ENCODE measurements around the gene GRB2. TPM values are rescaled to one million over a fixed set of nuclear protein-coding genes. Genes with fewer than 3 reads are reported as not detected.

The GRB2 gene
- total and polyA plus RNA-seq, 2 donors (not counting 1 experiment from before 2014, with no cell fraction given): 114 to 219 TPM

DNA sequence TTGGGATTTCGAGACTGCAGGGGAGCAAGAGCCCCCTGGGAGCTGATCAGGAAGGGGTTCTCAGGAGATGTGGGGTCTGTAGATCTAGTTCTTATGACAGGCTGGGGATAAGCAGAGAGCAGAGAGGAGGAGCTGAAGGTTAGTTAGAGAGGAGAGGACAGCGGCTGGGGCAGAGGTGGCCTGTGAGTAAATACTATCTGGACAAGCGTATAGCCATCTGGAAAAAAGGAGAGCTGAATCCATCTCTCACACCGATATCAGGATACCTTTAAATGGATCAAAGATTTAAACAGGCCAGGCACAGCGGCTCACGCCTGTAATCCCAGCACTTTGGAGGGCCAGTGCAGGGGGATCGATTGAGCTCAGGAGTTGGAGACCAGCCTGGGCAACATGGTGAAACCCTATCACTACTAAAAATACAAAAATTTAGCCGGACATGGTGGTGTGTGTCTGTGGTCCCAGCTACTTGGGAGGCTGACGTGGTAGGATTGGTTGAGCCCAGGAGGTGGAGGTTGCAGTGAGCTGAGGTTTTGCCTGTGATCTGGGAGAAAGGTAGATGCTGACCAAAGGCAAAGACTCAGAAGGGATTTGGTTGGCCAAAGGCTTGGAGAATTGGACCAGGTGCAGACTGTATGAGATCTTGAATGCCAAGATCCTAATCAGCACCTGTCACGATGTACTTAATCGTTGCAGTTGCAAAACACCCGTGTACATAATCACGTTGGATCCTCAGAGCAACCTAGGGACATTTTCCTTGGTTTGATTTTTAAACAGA lies 97.3 kb downstream of the GRB2 start:
- 87% methylated on average over 10 of the region's 13 CpGs for WGBS (ENCODE audit: insufficient coverage)
- ATAC-seq (ENCODE audit: low read depth): no peak
- Mint-ChIP-seq H3K4me3 (no peak overlapping the region), H3K4me1 (peaks cover 23% of the 10 kb centered on the region), H3K9me3 (ENCODE audit: insufficient read depth) (no peaks in the 10 kb centered on the region), H3K27ac (peak overlapping the region; percentile 60), H3K27me3 (no peaks in the 10 kb centered on the region)
- Histone ChIP-seq H4K20me1 (ENCODE audit: control insufficient read depth, insufficient read depth, low read length, poor library complexity, severe bottlenecking) (no peaks in the 10 kb centered on the region), H3K9ac (ENCODE audit: low read length) (no peak overlapping the region), H2AFZ (ENCODE audit: insufficient read depth, low read depth, low read length, poor library complexity, severe bottlenecking) (no peak overlapping the region), H3K36me3 (replicated peaks in 1 of 2; ENCODE audit: control extremely low read depth in 1 of 2, control insufficient read depth in 1 of 2, extremely low read depth in 1 of 2, insufficient read depth in 2 of 2, low read length in 1 of 2) (no peaks in the 10 kb centered on the region), H3K9me3 (ENCODE audit: control extremely low read depth in 1 of 3, control insufficient read depth in 2 of 3, insufficient read depth in 1 of 3, low read length in 2 of 3) (no peaks in the 10 kb centered on the region), H3K79me2 (ENCODE audit: control insufficient read depth, insufficient read depth, low read length) (peaks cover 60% of the 10 kb centered on the region), H3K27ac (ENCODE audit: low read length in 2 of 2) (no peak overlapping the region), H3K4me3 (ENCODE audit: control extremely low read depth in 1 of 5, extremely low read depth in 1 of 5, insufficient read depth in 1 of 5, low read depth in 2 of 5, low read length in 4 of 5) (no peak overlapping the region), H3K27me3 (replicated peaks in 1 of 4; ENCODE audit: control extremely low read depth in 1 of 4, control insufficient read depth in 3 of 4, insufficient read depth in 4 of 4, low read length in 3 of 4) (no peaks in the 10 kb centered on the region), H3K4me1 (ENCODE audit: control insufficient read depth in 2 of 2, insufficient read depth in 2 of 2, low read length in 2 of 2) (peaks cover 22 to 32% of the 10 kb centered on the region in 2 donors), H3K4me2 (replicated peaks; ENCODE audit: low read depth, low read length, poor library complexity, severe bottlenecking) (no peak overlapping the region)
- TF ChIP-seq, protein P1, sequence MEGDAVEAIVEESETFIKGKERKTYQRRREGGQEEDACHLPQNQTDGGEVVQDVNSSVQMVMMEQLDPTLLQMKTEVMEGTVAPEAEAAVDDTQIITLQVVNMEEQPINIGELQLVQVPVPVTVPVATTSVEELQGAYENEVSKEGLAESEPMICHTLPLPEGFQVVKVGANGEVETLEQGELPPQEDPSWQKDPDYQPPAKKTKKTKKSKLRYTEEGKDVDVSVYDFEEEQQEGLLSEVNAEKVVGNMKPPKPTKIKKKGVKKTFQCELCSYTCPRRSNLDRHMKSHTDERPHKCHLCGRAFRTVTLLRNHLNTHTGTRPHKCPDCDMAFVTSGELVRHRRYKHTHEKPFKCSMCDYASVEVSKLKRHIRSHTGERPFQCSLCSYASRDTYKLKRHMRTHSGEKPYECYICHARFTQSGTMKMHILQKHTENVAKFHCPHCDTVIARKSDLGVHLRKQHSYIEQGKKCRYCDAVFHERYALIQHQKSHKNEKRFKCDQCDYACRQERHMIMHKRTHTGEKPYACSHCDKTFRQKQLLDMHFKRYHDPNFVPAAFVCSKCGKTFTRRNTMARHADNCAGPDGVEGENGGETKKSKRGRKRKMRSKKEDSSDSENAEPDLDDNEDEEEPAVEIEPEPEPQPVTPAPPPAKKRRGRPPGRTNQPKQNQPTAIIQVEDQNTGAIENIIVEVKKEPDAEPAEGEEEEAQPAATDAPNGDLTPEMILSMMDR (IDR thresholded peaks at IDR 0.05): no peak
- no peak for TF ChIP-seq EZH2 (IDR thresholded peaks at IDR 0.05; ENCODE audit: borderline replicate concordance, insufficient read depth, low read depth, low read length, poor library complexity, severe bottlenecking)
- intact Hi-C loops (cut with micrococcal nuclease): no loop called here
- ChIA-PET CTCF (interaction anchor here (0.7 to 2.1 kb wide), 4 partner anchors 9 to 15 kb away, joined by 3 to 9 read pairs (median 6); no protein-coding TSS in a partner anchor), POLR2A (no interaction called here)
- no peak for DNase-seq

DNA sequence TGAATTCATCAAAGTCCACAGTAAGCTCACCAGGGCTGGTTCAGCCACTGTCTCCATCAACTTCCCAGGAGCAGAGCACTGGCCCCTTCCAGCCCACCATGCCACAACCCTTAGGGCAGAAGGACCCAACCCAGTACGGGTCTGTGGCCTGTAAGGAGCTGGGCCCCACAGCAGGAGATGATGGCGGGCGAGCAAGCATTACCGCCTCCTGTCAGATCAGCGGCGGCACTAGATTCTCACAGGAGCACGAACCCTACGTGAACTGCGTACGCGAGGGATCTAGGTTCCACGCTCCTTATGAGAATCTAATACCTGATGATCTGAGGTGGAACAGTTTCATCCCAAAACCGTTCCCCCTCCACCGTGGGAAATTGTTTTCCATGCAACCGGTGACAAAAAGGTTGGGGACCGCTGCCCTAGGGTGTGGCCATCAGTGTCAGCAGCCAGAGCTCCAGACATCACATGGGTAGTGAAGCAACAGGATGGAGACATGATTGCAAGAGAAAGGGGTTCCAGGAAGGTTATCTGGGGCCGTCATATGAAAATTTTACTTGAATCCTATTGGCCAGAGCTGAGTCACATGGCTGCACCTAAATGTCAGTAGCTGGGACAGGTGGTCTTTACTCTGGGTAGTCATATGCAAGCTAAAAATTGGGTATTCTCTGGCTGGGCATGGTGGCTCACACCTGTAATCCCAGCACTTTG lies 103.8 kb downstream of the GRB2 start:
- Histone ChIP-seq H3K27me3 (replicated peaks in 1 of 4; ENCODE audit: control extremely low read depth in 1 of 4, control insufficient read depth in 3 of 4, insufficient read depth in 4 of 4, low read length in 3 of 4) (no peaks in the 10 kb centered on the region), H3K79me2 (ENCODE audit: control insufficient read depth, insufficient read depth, low read length) (peaks cover 40% of the 10 kb centered on the region), H3K4me1 (ENCODE audit: control insufficient read depth in 2 of 2, insufficient read depth in 2 of 2, low read length in 2 of 2) (peaks cover 17 to 22% of the 10 kb centered on the region in 2 donors), H2AFZ (ENCODE audit: insufficient read depth, low read depth, low read length, poor library complexity, severe bottlenecking) (no peak overlapping the region), H3K27ac (ENCODE audit: low read length in 2 of 2) (no peak overlapping the region), H3K4me3 (ENCODE audit: control extremely low read depth in 1 of 5, extremely low read depth in 1 of 5, insufficient read depth in 1 of 5, low read depth in 2 of 5, low read length in 4 of 5) (no peak overlapping the region), H4K20me1 (ENCODE audit: control insufficient read depth, insufficient read depth, low read length, poor library complexity, severe bottlenecking) (no peaks in the 10 kb centered on the region), H3K36me3 (replicated peaks in 1 of 2; ENCODE audit: control extremely low read depth in 1 of 2, control insufficient read depth in 1 of 2, extremely low read depth in 1 of 2, insufficient read depth in 2 of 2, low read length in 1 of 2) (no peaks in the 10 kb centered on the region), H3K4me2 (replicated peaks; ENCODE audit: low read depth, low read length, poor library complexity, severe bottlenecking) (no peak overlapping the region), H3K9ac (ENCODE audit: low read length) (no peak overlapping the region), H3K9me3 (ENCODE audit: control extremely low read depth in 1 of 3, control insufficient read depth in 2 of 3, insufficient read depth in 1 of 3, low read length in 2 of 3) (peaks cover 0 to 2% (median 0%) of the 10 kb centered on the region in 3 donors)
- 94% methylated on average over 17 of the region's 17 CpGs for WGBS (ENCODE audit: insufficient coverage)
- Mint-ChIP-seq H3K27ac (no peak overlapping the region), H3K4me1 (peaks cover 22% of the 10 kb centered on the region), H3K4me3 (no peak overlapping the region), H3K9me3 (ENCODE audit: insufficient read depth) (no peaks in the 10 kb centered on the region), H3K27me3 (no peaks in the 10 kb centered on the region)
- CTCF ChIA-PET: interaction anchor here (1.1 to 1.2 kb wide), 2 partner anchors 8 to 52 kb away, joined by 3 to 4 read pairs; no protein-coding TSS in a partner anchor
- TF ChIP-seq, protein P1 (IDR thresholded peaks at IDR 0.05): no peak
- no peak for TF ChIP-seq EZH2 (IDR thresholded peaks at IDR 0.05; ENCODE audit: borderline replicate concordance, insufficient read depth, low read depth, low read length, poor library complexity, severe bottlenecking)
- POLR2A ChIA-PET: no interaction called here
- intact Hi-C loops (cut with micrococcal nuclease): no loop called here
- DNase-seq: no peak
- no peak for ATAC-seq (ENCODE audit: low read depth)

All from B cell (primary cell).